GM19193 (cell line): Measurements from ENCODE around the gene MALL.

Experiments
- POLR2A ChIP-seq: IDR thresholded peaks from 4 replicates; pipeline ENCODE4 v1.6.1; 2011; ENCODE audit not compliant: insufficient read depth, insufficient read length; ENCODE audit errors: extremely low read depth

MALL gene

DNA sequence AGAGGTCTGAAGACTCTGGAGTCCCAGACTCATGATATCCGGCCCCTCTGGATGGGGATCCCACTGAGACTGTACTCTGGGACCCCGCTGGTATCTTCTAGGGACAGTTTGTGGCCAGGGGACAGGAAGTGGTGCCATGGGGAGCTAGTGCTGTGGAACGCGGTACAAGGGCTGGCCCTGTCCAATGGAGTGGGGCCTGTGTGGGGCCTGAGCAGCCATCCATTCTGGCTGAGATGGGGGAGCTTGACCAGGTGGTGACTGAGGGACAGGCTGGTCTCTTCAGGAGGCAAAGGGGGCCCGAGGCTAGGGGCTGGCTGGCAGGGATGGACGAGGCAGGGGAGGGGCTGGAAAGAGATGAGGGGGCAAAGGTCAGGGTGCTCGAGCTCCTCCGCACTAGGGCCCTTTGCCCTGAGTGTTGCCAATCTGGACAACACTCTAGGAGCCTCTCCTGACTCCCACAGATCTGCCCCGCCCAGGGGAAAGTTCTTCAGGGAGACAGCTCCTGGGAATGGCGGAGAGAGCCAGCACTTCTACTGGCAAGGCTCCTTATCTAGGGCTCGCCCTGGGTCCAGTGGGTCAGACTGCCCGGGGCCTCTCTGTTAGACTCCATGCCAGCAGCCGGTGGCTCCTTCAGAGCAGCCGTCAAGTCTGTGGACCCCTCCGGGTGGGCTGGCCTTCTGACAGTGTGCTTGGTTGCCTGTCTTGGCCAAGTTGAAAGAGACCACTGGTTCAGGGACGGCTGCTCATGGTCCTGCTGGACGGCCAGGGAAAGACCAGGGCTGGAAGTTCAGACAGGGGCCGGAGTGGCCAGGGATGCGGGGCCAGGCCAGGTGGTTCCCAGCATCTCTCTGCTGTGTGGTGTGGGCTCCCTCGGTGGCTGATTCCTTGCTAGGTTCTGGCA lies 12.3 kb downstream of the MALL start:
- TF ChIP-seq POLR2A, result no peak

DNA sequence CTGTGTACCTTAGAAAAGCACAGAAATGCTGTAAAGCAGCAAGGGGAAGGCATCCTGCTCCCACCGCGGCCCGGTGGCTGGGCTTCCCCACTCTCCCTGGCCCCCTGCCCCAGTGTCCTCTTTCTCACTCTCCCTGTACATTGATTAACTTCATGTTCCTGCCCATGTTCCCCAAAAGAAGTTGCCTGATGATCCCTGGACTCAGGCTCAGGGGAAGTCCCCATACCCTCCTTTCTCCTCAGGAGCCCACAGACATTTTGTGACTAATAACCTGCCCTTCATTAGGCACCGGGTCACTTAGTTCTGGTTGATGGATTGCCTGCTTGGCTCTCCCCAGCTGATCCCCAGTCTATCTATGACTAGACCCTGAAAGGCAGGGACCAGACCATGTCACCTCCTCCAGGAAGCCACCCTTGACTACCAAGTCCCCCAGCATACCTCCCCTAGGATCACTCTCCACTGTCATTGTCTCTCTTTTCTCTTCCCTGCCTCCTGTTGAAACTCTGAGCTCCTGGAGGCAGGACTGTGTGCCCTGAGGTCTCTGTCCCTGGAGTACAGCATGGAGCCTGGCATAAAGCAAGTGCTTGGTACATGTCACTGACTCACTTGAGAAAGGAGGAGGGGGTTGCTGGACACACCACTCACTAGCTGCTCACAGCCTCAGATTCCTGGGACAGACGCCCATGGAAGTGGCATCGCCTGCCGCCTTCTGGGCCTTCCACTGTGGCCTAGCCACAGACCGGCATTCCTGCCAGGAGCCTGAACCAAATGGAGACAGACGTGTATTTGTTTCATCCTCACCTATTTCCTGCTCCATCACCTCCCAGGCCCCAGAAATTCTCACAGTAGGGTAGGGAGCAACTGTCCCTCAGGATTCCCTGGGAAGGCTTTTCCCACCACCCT lies 13.5 kb downstream of the MALL start:
- TF ChIP-seq POLR2A, result no peak

DNA sequence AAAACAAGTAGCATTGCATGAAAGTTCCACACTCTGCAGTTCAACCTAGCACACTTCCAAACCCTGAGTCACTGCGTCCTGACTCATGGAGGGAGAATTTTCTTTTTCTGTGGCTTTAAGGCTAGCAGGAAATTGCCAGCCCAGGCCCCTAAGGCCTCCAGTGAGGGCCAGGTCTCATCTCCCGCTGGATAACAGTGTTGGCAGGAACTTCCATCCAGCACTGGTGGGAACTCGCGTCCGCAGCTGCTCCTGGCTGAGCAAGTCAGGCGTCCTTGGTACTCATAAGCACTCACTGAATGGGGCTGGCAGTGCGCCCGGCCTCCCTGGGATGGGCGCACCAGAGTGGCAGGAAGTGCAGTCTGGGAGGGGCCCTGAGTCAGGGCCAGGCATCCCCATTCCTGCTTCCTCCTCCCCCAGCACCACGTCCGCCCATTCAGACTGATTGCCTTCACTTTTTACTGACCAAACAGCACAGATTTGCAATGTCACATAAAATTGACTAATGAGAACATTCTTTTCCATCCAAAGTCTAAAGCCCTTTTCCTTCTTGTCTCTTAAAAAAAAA lies 14.3 kb downstream of the MALL start:
- no peak for TF ChIP-seq POLR2A

- TF ChIP-seq POLR2A, result no peak
Measured at GRCh38 chr2:110100480-110100879, 15.1 kb downstream of the MALL start.

DNA sequence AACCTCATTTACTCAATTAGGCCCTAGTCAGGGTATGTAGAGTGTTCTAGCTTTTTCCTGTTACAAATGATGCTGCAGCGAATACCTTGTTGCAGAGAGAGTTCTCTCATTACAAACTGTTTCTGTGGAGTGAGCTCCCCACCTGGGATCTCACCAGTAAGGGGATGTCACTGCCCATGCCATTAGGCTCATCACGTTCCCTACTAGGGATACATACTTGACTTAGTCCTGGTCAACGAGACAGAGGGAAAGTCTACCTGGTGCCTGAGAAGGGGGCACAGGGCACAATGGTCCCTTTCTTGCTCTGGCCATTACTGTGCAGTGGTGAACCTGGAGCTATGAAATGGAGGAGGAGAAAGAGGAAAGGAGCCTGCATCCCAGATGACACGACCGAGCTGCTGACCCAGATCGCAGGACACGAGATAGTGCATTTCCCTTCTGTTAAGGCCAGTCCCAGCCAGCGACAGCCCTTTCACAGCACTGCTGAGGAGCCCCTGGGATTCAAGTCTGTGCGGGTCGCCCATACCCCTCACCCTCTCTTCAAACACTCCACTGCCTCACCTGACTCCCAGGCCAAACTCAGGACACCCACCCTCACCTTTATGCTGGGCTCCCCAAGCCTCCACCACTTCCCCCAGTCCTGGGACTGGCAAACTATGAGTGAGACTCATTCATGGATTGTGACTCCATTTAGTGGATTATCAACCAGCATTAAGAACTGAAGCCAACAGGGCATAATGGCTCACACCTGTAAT lies 16.0 kb downstream of the MALL start:
- TF ChIP-seq POLR2A, result no peak

DNA sequence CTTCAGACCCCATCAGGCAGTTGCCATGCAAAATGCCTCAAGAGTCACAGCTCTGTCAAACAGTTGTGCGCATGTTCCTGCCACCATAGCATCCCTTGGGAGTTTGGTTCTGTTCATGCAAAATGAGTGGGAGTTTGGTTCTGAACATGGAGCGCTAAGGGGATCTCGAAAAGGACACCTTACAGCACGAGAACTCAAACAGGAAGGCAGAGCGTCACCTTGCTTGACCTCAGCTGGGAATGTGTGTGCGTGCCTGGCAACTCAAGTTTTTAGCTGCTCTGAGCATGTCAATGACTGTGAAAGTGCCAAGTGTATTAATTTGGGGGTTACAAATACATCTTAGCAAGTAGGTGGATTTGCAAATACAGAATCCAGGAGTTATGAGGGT lies 16.6 kb downstream of the MALL start:
- TF ChIP-seq POLR2A, result no peak

DNA sequence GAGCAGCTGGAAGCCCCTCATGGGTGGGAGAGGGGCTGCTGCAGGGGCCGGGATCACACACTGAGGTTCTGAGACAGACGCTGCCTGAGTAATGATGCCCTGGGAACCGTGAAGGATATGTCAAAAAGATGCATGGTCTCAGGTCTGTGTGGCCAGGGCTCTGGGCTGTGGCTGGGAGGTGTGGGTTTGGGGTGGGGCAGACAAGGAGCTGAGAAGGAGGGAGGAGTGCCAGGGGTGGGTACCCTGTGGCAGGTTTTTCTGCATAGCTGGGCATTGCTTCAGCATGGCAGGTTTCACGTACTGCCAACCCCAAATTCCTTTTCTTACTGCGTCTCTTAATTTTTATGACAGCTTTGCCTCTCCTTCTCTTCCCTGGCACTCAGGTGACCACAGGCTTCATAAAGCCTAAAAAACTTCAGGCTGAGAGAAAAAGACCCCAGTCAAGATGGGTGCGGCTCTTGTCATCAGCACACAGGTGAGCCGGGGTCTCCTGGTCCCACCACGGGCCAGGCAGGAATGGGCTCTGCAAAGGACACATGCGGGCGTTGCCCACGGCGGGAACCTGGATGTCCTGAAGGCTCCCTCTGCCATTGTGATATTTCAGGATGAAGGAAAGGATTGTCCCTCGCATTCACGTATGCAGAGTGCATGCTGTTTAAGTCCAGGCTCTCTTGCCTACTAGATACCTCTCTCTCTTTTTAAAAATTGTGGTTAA lies 18.0 kb downstream of the MALL start:
- no peak for TF ChIP-seq POLR2A

DNA sequence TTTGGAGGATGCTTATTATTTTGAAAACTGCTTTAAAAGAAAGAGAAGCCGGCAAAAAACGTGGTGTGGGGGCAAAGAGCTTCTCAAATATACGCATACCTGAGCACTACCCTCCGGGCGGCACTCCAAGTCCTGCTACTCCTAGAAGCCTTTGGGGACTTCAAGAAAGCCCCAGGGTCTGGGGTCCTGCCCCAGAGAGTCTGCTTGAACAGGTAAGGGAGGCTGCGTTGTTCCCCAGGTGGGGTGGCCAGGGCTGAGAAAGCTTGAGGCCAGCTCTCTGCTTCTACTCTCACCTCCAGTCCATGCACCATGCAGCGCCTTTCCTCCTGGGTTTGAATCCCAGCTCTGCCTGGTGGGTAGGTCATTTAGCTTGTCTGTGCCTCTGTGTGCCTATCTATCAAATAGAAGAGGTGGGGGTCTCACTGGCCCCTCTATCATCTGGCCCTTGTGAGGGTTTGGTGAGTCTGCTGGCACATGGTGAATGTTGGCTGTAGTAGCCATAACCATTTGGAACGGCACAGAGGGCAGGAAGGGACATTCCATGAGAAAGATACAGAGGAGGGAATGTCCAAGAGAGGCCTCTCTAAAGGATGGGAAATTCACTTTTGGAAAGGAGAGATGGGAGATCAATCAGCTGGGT lies 19.5 kb downstream of the MALL start:
- TF ChIP-seq POLR2A, result no peak
